ENCODE results near the gene EPO.
A peak's percentile ranks its signal among the peaks of the same experiment; 100 is the strongest.
"Not testable (repeated sequence)": the region's sequence is repeated elsewhere in the genome, so short reads cannot be mapped to it uniquely, and the experiment has no call there.

EPO gene

GRCh38 chr7:100744605-100745004 lies 24.3 kb downstream of the EPO start:
- DNase-seq = no peak

GRCh38 chr7:100745184-100745583 lies 24.9 kb downstream of the EPO start:
- DNase-seq = peak; percentile 53 to 75

- no peak for DNase-seq
These were observed 32.7 kb downstream of the EPO start for GRCh38 chr7:100752994-100753393.

GRCh38 chr7:100753750-100754149 lies 33.5 kb downstream of the EPO start:
- no peak for DNase-seq

GRCh38 chr7:100759357-100760171 lies 39.3 kb downstream of the EPO start:
- no peak for DNase-seq

GRCh38 chr7:100762841-100763240 lies 42.6 kb downstream of the EPO start:
- DNase-seq = not testable (repeated sequence)

GRCh38 chr7:100763556-100764140 lies 43.4 kb downstream of the EPO start:
- no peak for DNase-seq

GRCh38 chr7:100764841-100765240 lies 44.6 kb downstream of the EPO start:
- no peak for DNase-seq

- no peak for DNase-seq
These were observed 45.0 kb downstream of the EPO start for GRCh38 chr7:100765250-100765649.

GRCh38 chr7:100768784-100769183 lies 48.5 kb downstream of the EPO start:
- no peak for DNase-seq

All from CD4-positive, alpha-beta T cell treated with Interleukin-4 for 1 hour (primary cell).